ENCODE measurements around the gene QDPR.

Gene QDPR

GRCh38 chr4:17526695-17527477, 15.0 kb upstream of the QDPR start:
- DNase-seq: no peak

- DNase-seq: peak; percentile 18 to 27
These were observed 11.8 kb upstream of the QDPR start for GRCh38 chr4:17523662-17524061.

GRCh38 chr4:17521595-17521994, 9.7 kb upstream of the QDPR start:
- DNase-seq: no peak

GRCh38 chr4:17517664-17518063, 5.8 kb upstream of the QDPR start:
- no peak for DNase-seq

GRCh38 chr4:17516980-17517379, 5.1 kb upstream of the QDPR start:
- no peak for DNase-seq

GRCh38 chr4:17515445-17516407, 3.8 kb upstream of the QDPR start:
- DNase-seq: no peak

GRCh38 chr4:17514865-17515264, 3.0 kb upstream of the QDPR start, which contains the start of gene CLRN2:
Gene CLRN2 (plus strand): TSS chr4:17515165. CDS start chr4:17515267, 102 bp downstream.
- no peak for DNase-seq

GRCh38 chr4:17512973-17513665, 1.2 kb upstream of the QDPR start:
- DNase-seq: no peak

GRCh38 chr4:17511509-17511949, 361 bp downstream of the QDPR start:
- peak; percentile 46 to 50 for DNase-seq

GRCh38 chr4:17511051-17511450, 839 bp downstream of the QDPR start:
- DNase-seq: peak in 1 of 2 experiments; percentile 33

- DNase-seq: no peak
These were observed 1.3 kb downstream of the QDPR start for GRCh38 chr4:17510582-17510981.

GRCh38 chr4:17504081-17504480, 7.8 kb downstream of the QDPR start:
- DNase-seq: no peak

- no peak for DNase-seq
These were observed 9.1 kb downstream of the QDPR start for GRCh38 chr4:17502756-17503155.

GRCh38 chr4:17500574-17500973, 11.3 kb downstream of the QDPR start:
- no peak for DNase-seq

GRCh38 chr4:17497890-17498523, 13.9 kb downstream of the QDPR start:
- DNase-seq: no peak

- no peak for DNase-seq
These were observed 17.4 kb downstream of the QDPR start for GRCh38 chr4:17494258-17495190.

- no peak for DNase-seq
These were observed 18.3 kb downstream of the QDPR start for GRCh38 chr4:17493619-17494018.

- DNase-seq: no peak
These were observed 19.0 kb downstream of the QDPR start for GRCh38 chr4:17492876-17493275.

- DNase-seq: no peak
These were observed 19.7 kb downstream of the QDPR start for GRCh38 chr4:17492058-17492741.

- DNase-seq: no peak
These were observed 20.7 kb downstream of the QDPR start for GRCh38 chr4:17491196-17491595.

GRCh38 chr4:17490575-17491059, 21.3 kb downstream of the QDPR start:
- DNase-seq: no peak

All from Kasumi-1 (cell line).